ENCODE data around the gene TGFBR2.

DNA sequence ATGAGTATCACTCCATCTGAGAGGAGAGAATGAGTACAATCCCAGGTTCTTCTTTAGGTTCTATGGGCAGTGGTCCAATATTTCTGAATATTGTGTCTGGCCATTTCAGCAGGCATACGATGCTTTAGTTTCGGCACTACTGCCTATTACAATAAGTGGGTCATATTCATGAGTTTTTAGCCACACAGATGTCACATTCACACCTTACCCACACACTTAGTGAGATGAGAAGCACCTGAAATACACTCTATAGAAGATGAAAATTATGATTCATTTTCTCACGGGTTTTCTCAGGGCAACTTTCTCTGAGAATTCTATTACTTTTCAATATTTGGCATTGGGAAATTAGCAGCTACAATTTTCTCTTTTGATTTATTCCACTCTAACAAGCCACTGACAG lies 132.2 kb downstream of the TGFBR2 start:
- TF ChIP-seq, protein P1, sequence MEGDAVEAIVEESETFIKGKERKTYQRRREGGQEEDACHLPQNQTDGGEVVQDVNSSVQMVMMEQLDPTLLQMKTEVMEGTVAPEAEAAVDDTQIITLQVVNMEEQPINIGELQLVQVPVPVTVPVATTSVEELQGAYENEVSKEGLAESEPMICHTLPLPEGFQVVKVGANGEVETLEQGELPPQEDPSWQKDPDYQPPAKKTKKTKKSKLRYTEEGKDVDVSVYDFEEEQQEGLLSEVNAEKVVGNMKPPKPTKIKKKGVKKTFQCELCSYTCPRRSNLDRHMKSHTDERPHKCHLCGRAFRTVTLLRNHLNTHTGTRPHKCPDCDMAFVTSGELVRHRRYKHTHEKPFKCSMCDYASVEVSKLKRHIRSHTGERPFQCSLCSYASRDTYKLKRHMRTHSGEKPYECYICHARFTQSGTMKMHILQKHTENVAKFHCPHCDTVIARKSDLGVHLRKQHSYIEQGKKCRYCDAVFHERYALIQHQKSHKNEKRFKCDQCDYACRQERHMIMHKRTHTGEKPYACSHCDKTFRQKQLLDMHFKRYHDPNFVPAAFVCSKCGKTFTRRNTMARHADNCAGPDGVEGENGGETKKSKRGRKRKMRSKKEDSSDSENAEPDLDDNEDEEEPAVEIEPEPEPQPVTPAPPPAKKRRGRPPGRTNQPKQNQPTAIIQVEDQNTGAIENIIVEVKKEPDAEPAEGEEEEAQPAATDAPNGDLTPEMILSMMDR (optimal IDR thresholded peaks at IDR 0.05 in 1 of 3, IDR thresholded peaks at IDR 0.05 in 1 of 3, conservative IDR thresholded peaks at IDR 0.05 in 1 of 3; ENCODE audit: extremely low read depth in 1 of 3, insufficient read depth in 2 of 3, low read length in 3 of 3), result no peak
- no peak for TF ChIP-seq EZH2 (IDR thresholded peaks at IDR 0.05; ENCODE audit: low read length)

All from keratinocyte (primary cell).